HFF-Myc (cell line): ENCODE data around the gene CAMLG.
"Not testable (repeated sequence)": the region's sequence is repeated elsewhere in the genome, so short reads cannot be mapped to it uniquely, and the experiment has no call there.

ENCODE experiments used
- DNase-seq: peaks from one replicate; pipeline ENCODE4 v3.0.0-alpha.2; 2011; ENCODE audit warnings: low read depth; ENCODE audit errors: extremely low read depth
- H3K4me3 ChIP-seq: replicated peaks from 2 replicates; pipeline ENCODE4 v1.5.1; 2011; ENCODE audit warnings: low read depth, mild to moderate bottlenecking, control low read depth, low read length
- TF ChIP-seq, protein P1 (sequence below): IDR thresholded peaks from 2 replicates; pipeline ENCODE4 v1.5.1; 2012; ENCODE audit warnings: mild to moderate bottlenecking, low read depth, low read length, control low read depth; ENCODE audit errors: missing control alignments

Gene CAMLG

DNA sequence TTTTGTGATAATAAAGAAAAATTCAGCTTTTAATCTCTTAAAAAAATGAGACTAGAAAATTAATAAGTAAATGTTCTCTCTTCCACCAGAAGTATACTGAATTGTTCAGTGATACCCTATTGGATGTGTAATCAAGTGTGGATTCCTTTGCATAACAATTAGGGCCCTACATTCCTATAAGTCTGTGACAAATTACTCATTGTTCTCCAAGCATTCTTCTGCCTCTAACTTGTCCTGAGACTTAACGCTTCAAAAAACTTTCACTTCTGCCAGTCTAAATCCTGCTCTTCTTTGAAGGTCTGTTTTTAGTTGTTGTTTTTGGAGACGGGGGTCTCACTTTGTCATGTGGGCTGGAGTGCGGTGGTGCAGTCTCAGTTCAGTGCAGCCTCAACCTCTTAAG, 11.1 kb downstream of the CAMLG start:
- H3K4me3 ChIP-seq = no peak overlapping the region
- TF ChIP-seq, protein P1, sequence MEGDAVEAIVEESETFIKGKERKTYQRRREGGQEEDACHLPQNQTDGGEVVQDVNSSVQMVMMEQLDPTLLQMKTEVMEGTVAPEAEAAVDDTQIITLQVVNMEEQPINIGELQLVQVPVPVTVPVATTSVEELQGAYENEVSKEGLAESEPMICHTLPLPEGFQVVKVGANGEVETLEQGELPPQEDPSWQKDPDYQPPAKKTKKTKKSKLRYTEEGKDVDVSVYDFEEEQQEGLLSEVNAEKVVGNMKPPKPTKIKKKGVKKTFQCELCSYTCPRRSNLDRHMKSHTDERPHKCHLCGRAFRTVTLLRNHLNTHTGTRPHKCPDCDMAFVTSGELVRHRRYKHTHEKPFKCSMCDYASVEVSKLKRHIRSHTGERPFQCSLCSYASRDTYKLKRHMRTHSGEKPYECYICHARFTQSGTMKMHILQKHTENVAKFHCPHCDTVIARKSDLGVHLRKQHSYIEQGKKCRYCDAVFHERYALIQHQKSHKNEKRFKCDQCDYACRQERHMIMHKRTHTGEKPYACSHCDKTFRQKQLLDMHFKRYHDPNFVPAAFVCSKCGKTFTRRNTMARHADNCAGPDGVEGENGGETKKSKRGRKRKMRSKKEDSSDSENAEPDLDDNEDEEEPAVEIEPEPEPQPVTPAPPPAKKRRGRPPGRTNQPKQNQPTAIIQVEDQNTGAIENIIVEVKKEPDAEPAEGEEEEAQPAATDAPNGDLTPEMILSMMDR = no peak
- DNase-seq = no peak

DNA sequence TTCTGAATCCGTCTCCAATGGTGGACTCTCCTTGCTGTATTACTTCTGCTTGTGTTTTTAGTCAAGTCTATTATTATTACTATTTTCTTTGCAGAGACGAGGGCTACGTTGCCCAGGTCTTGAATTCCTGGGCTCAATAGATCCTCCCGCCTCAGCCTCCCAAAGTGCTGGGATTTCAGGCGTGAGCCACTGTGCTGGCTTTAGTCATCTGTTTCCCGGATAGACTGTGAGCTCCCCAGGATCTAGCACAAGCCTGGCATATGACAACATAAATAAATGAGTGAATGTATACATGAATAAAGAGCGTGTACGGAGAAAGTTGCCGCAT, 19.8 kb downstream of the CAMLG start:
- TF ChIP-seq, protein P1 = no peak
- peak overlapping the region; percentile 94 for H3K4me3 ChIP-seq
- no peak for DNase-seq

- DNase-seq = peak; percentile 75
- TF ChIP-seq, protein P1 = peak; percentile 70
- H3K4me3 ChIP-seq = peak within 1 kb of the TSS; percentile 94
Observed at GRCh38 chr5:134758504-134759341, 20.4 kb downstream of the CAMLG start, which contains the start of gene DDX46. DDX46 (plus strand) TSS chr5:134758779; CDS start chr5:134758939, 160 bp downstream.

DNA sequence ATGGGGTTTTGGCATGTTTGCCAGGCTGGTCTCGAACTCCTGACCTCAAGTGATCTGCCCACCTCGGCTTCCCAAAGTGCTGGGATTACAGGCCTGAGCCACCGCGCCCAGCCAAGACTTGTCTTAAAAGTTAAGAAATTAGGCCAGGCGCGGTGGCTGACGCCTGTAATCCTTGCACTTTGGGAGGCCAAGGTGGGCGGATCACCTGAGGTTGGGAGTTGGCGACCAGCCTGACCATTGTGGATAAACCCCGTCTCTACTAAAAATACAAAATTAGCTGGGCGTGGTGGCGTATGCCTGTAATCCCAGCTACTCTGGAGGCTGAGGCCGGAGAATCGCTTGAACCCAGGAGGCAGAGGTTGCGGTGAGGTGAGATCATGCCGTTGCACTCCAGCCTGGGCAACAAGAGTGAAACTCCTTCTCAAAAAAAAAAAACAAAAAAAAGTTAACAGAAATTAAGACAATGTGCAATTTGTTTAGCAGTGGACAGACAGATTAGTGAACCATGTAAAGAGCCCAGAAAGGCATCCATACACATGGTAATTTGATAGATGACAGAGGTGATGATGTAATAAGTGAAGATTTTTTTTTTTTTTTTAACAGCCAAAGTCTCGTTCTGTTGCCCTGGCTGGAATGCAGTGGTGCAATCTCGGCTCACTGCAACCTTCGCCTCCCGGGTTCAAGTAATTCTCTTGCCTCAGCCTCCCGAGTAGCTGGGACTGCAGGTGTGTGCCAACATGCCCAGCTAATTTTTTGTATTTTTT, 29.4 kb downstream of the CAMLG start:
- DNase-seq, H3K4me3 ChIP-seq: not testable (repeated sequence)

DNA sequence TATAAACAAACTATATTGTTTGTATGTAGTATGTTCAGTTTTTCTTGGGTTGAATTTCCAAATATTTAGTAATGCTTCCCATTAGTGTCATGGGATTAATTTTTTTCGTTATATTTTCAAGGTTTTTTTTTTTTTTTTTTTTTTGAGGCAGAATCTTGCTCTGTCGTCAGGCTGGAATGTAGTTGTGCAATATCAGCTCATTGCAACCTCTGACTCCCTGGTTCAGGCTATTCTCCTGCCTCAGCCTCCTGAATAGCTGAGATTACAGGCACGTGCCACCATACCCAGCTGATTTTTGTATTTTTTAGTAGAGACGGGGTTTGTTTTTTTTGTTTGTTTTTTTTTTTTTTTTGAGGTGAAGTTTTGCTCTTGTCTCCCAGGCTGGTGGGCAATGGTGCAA, 30.9 kb downstream of the CAMLG start:
- DNase-seq = no peak
- no peak overlapping the region for H3K4me3 ChIP-seq
- TF ChIP-seq, protein P1 = no peak

DNA sequence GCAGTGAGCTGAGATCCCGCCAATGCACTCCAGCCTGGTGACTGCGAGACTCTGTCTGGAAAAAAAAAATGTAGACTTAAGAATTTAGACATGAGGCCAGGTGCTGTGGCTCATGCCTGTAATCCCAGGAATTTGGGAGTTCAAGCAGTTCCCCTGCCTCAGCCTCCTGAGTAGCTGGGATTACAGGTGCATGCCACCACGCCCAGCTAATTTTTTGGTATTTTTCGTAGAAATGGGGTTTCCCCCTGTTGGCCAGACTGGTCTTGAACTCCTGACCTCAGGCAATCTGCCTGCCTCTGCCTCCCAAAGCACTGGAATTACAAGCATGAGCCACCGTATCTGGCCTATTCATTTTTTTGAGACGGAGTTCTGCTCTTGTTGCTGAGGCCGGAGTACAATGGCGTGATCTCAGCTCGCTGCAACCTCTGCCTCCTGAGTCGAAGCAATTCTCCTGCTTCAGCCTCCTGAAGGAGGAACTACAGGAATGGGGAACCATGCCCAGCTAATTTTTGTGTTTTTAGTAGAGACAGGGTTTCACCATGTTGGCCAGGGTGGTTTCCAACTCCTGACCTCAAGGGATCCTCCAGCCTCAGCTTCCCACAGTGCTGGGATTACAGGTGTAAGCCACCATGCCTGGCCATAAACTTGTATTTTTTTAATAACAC, 34.2 kb downstream of the CAMLG start:
- no peak for DNase-seq
- no peak overlapping the region for H3K4me3 ChIP-seq
- TF ChIP-seq, protein P1 = no peak

DNA sequence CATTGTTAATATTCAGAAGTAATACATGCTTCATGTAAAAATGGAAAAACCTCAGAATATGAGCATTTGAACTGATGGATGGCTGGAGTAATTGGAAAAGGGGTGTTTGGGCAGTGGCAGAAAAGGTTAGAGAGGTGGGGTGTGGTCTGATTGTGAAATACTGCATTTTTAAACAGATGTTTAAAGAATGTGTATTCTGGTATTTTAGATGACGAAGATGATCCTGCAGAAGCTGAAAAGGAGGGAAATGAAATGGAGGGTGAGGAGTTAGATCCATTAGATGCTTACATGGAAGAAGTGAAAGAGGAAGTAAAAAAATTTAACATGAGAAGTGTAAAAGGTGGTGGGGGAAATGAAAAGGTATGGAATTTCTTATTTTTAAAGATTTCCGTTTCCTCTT, 39.0 kb downstream of the CAMLG start:
- H3K4me3 ChIP-seq = no peak overlapping the region
- DNase-seq = no peak
- TF ChIP-seq, protein P1 = no peak
